Psoas muscle (tissue), 8 donors: Measurements from ENCODE around the gene FTCDNL1. TPM values are rescaled to one million over a fixed set of nuclear protein-coding genes. Genes with fewer than 3 reads are reported as not detected.

Experiments used
- ATAC-seq, 4 donors: fragments of 200-7000 bp; cut with Tn5 transposase; one replicate each; pipeline ENCODE4 v1.9.1; 2020; ENCODE audit warnings: moderate library complexity in 3 of 4, mild to moderate bottlenecking in 2 of 4
- DNase-seq, 2 donors: peaks; one replicate each; pipeline ENCODE4 v3.0.0-alpha.2; 2020
- H3K27ac ChIP-seq: fragments of 200-600 bp; one replicate; pipeline ENCODE4 v1.8.0; 2022
- H3K27me3 ChIP-seq, 3 donors: fragments of 200-600 bp in 1 of 3; one replicate each; pipeline versions ENCODE4 v1.6.1 to v1.8.0; 2013 to 2022; ENCODE audit warnings: low read length in 2 of 3, mild to moderate bottlenecking in 2 of 3, moderate library complexity in 1 of 3; ENCODE audit not compliant: insufficient read depth in 3 of 3
- H3K36me3 ChIP-seq, 2 donors: fragments of 200-600 bp in 1 of 2; one replicate each; pipeline versions ENCODE4 v1.6.1 to v1.8.0; 2013 to 2022; ENCODE audit warnings: low read depth in 1 of 2, mild to moderate bottlenecking in 1 of 2, moderate library complexity in 1 of 2; ENCODE audit not compliant: insufficient read depth in 1 of 2
- H3K4me1 ChIP-seq: fragments of 200-600 bp; one replicate; pipeline ENCODE4 v1.8.0; 2022
- H3K4me3 ChIP-seq: fragments of 200-600 bp; one replicate; pipeline ENCODE4 v1.8.0; 2022; ENCODE audit warnings: mild to moderate bottlenecking
- H3K9me3 ChIP-seq: fragments of 200-600 bp; one replicate; pipeline ENCODE4 v1.8.0; 2022
- CTCF ChIP-seq: fragments of 200-600 bp; IDR thresholded peaks from one replicate; pipeline ENCODE4 v1.8.0; 2022; ENCODE audit warnings: antibody characterized with exemption
- WGBS, 3 donors: extraction: QIAGEN DNeasy Blood & Tissue Kit; methylation state at CpG; one replicate each; pipeline versions ENCODE4 v1.1.6 to v1.1.7; 2013; 5-methylcytosine and 5-hydroxymethylcytosine counted together
- intact Hi-C, 2 donors: fragments of 100-400 bp; cut with DNase I; formaldehyde crosslinking; loops; one replicate each; pipeline versions ENCODE4 v1.11.0 to v1.14.2; 2022
- long read RNA-seq, 2 donors: library from polyadenylated mRNA; unstranded; transcript quantifications; one replicate each; pipeline ENCODE4 v2.0.0, GENCODE V29; 2021
- polyA plus RNA-seq, 3 donors: library from polyadenylated mRNA; stranded (reverse); fragments of 200-250 nt; gene quantifications; one replicate each; pipeline ENCODE4 v1.2.3, GENCODE V29; 2013
- total RNA-seq, 4 donors: library from RNA; stranded (reverse); fragmentation: NEBNext Ultra II Directional in 2 of 4; extraction: Animal tissue kit (Norgen Biotek cat#: 25700) in 2 of 4; gene quantifications; one replicate each; pipeline versions ENCODE4 v1.2.1 to v1.2.4, GENCODE V29; 2021 to 2023
- donor health status: healthy with polysubstance abuse.
- donor health status: DM: no; HTN: no; CAD: no; lungs with moderate emphysema.
- donor health status: Bipolar disorder and iron deficiency.
- donor health status: healthy.
- donor health status: DM: yes; HTN: yes; CAD: no.
- donor health status: DM: no; HTN: no; CAD: no.
- donor health status: DM: no; HTN: no; CAD: no.
- donor health status: DM: yes; HTN: yes; CAD: no.

FTCDNL1 gene
- total RNA-seq (10 to 100 TPM in 3 of 4 donors, 1 to 10 TPM in 1; 9.0 to 25.7 (median 22.3) TPM), polyA plus RNA-seq (1 to 10 TPM; 4.9 to 6.8 (median 5.8) TPM)
- long read RNA-seq, donor 1, partial matches to known transcripts: 5 of 21 reads
- long read RNA-seq, donor 1, other reads (novel, unspliced or antisense): 16 of 21 reads
- long read RNA-seq, donor 2, partial matches to known transcripts: 14 of 36 reads
- long read RNA-seq, donor 2, other reads (novel, unspliced or antisense): 19 of 36 reads

DNA sequence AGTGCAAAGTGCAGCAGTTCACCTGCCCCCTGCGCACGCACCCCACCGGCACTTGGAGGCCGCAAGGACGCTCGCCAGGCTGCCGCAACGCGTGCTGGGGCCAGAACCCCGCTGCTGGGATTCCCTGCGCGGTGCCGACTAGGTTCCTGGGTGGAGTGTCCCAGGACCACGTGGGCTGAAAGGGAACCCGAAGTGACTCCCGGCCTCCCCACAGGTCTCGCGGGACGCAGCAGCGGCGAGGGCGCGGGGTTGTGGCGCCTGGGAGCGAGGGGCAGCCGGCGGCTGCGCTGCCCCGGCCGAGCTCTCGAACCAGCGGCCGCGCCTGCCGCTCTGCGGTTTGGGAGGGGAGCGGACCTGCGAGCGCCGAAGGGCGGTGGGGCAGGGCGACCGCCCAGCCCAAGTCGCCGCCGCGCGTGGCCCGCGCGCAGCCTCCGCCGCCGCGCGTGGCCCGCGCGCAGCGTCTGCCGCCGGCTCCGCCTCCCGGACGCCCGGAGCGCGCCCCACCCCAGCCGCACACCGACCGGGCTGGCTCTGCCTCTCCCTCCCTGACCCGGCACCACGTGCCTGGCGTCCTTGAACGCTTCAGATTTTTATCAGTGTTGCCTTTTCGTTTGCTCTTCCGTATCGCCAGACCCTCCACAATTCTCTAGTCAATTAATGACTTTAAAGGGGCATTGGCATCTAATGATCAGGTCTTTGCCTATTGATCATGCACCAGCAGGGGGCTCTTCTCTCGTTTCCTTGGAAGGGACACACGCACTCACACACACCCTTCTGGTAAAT is at the start of gene FTCDNL1:
FTCDNL1 (minus strand) TSS at position 475 of the 783 bp plus-strand sequence. CDS start 2,230 bp downstream, outside the sequence.
- H3K4me1 ChIP-seq: no peaks in the 10 kb centered on the region
- ATAC-seq: peak; percentile 92 to 95 (median 94)
- peaks cover 0 to 10% of the 10 kb centered on the region in 2 donors for H3K36me3 ChIP-seq
- no peaks in the 10 kb centered on the region for H3K9me3 ChIP-seq
- intact Hi-C loops: loop anchor here (5.0 to 10.0 kb wide), 3 partner anchors 61 to 94 kb away; partner anchors contain the start of gene C2orf69 (in 1 of the 2)
- peak; percentile 79 to 89 for DNase-seq
- peak within 1 kb of the TSS; percentile 88 for H3K27ac ChIP-seq
- WGBS, 3 donors: 0 to 1% (median 0%) methylated on average over 44 to 80 of the region's 80 CpGs
- peak; percentile 54 for TF ChIP-seq CTCF
- H3K4me3 ChIP-seq: peak within 1 kb of the TSS; percentile 80
- H3K27me3 ChIP-seq: no peaks in the 10 kb centered on the region

DNA sequence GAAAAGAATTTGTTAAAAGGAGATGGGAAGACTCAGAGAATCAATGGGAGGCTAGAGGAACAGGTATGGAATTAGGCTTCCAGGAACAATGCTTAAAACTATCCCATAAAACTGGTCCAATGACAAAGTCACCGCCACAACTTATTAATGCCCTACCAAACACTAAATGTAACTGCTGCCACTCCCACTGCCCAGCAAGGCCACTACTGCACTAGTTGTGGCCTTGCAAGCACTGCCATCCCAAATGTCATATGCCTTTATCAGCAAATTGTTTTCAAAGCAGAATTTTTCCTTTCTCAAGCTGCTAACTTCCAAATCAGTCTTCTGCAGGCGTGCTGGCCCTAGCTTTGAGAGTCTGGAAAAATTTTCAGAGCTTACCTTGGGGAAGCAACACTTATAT is 45.6 kb upstream of the FTCDNL1 start:
- no peak overlapping the region for H3K4me3 ChIP-seq
- no peaks in the 10 kb centered on the region for H3K9me3 ChIP-seq
- DNase-seq (no peak), ATAC-seq (no peak)
- WGBS, 3 donors: 87 to 92% (median 88%) methylated on average over 2 of the region's 2 CpGs
- peaks cover 0 to 2% of the 10 kb centered on the region in 2 donors for H3K36me3 ChIP-seq
- intact Hi-C loops: no loop called here
- TF ChIP-seq CTCF: no peak
- H3K27ac ChIP-seq: no peak overlapping the region
- no peaks in the 10 kb centered on the region for H3K27me3 ChIP-seq
- no peaks in the 10 kb centered on the region for H3K4me1 ChIP-seq

GRCh38 chr2:199895406-199895805 is 44.4 kb upstream of the FTCDNL1 start:
- ATAC-seq (no peak), DNase-seq (no peak)
- Histone ChIP-seq H3K36me3 (peaks cover 0 to 2% of the 10 kb centered on the region in 2 donors), H3K9me3 (no peaks in the 10 kb centered on the region), H3K4me1 (no peaks in the 10 kb centered on the region), H3K4me3 (no peak overlapping the region), H3K27ac (no peak overlapping the region), H3K27me3 (no peaks in the 10 kb centered on the region)
- TF ChIP-seq CTCF: no peak
- 51 to 59% (median 57%) methylated on average over 3 of the region's 3 CpGs for WGBS, 3 donors
- intact Hi-C loops: no loop called here

- intact Hi-C loops: no loop called here
- Histone ChIP-seq H3K4me1 (no peaks in the 10 kb centered on the region), H3K27me3 (no peaks in the 10 kb centered on the region), H3K4me3 (no peak overlapping the region), H3K9me3 (no peaks in the 10 kb centered on the region), H3K27ac (no peak overlapping the region), H3K36me3 (no peaks in the 10 kb centered on the region)
- TF ChIP-seq CTCF: no peak
- ATAC-seq (no peak), DNase-seq (no peak)
- 83 to 91% (median 86%) methylated on average over 6 of the region's 6 CpGs for WGBS, 3 donors
Measured at GRCh38 chr2:199883474-199884212, 32.7 kb upstream of the FTCDNL1 start.
